HG03135 (cell line): ENCODE measurements around the gene RAPSN.
"Not testable (repeated sequence)": the region's sequence is repeated elsewhere in the genome, so short reads cannot be mapped to it uniquely, and the experiment has no call there.

Source experiments
- ATAC-seq: cut with Tn5 transposase; IDR thresholded peaks from one replicate; pipeline ENCODE4 v1.9.1; 2021; ENCODE audit warnings: mild to moderate bottlenecking, moderate library complexity; ENCODE audit not compliant: unreplicated experiment

Gene RAPSN

GRCh38 chr11:47466701-47467250 is 17.8 kb upstream of the RAPSN start:
- no peak for ATAC-seq

GRCh38 chr11:47466201-47466600 is 17.3 kb upstream of the RAPSN start:
- ATAC-seq, result no peak

- no peak for ATAC-seq
Measured at GRCh38 chr11:47464483-47464882, 15.5 kb upstream of the RAPSN start.

- no peak for ATAC-seq
Measured at GRCh38 chr11:47461876-47462275, 12.9 kb upstream of the RAPSN start.

- no peak for ATAC-seq
Measured at GRCh38 chr11:47460571-47461235, 11.8 kb upstream of the RAPSN start.

- not testable (repeated sequence) for ATAC-seq
Measured at GRCh38 chr11:47454258-47454671, 5.3 kb upstream of the RAPSN start.

- no peak for ATAC-seq
Measured at GRCh38 chr11:47453365-47453764, 4.4 kb upstream of the RAPSN start.

- ATAC-seq, result no peak
Measured at GRCh38 chr11:47451990-47452389, 3.1 kb upstream of the RAPSN start.

GRCh38 chr11:47451436-47451835 is 2.5 kb upstream of the RAPSN start:
- no peak for ATAC-seq

GRCh38 chr11:47449541-47449940 is 605 bp upstream of the RAPSN start:
- no peak for ATAC-seq

GRCh38 chr11:47447906-47448305 is 1.0 kb downstream of the RAPSN start:
- ATAC-seq, result no peak

- ATAC-seq, result no peak
Measured at GRCh38 chr11:47446833-47447232, 2.1 kb downstream of the RAPSN start.

- no peak for ATAC-seq
Measured at GRCh38 chr11:47445840-47446239, 3.1 kb downstream of the RAPSN start.

- no peak for ATAC-seq
Measured at GRCh38 chr11:47443817-47444216, 5.1 kb downstream of the RAPSN start.

GRCh38 chr11:47443028-47443700 is 5.8 kb downstream of the RAPSN start:
- ATAC-seq, result no peak

GRCh38 chr11:47442514-47442913 is 6.4 kb downstream of the RAPSN start:
- no peak for ATAC-seq

- no peak for ATAC-seq
Measured at GRCh38 chr11:47441421-47441820, 7.5 kb downstream of the RAPSN start.

- no peak for ATAC-seq
Measured at GRCh38 chr11:47440054-47440476, 8.9 kb downstream of the RAPSN start.

- no peak for ATAC-seq
Measured at GRCh38 chr11:47438721-47439120, 10.2 kb downstream of the RAPSN start.

- ATAC-seq, result no peak
Measured at GRCh38 chr11:47437746-47438418, 11.1 kb downstream of the RAPSN start.

- ATAC-seq, result no peak
Measured at GRCh38 chr11:47437218-47437745, 11.7 kb downstream of the RAPSN start.

- no peak for ATAC-seq
Measured at GRCh38 chr11:47436726-47437125, 12.2 kb downstream of the RAPSN start.
